HEK293T (cell line): ENCODE results near the gene LRRC3C.

Experiments used
- CTCF ChIA-PET: fragments of 350-600 bp; formaldehyde crosslinking; extraction: SDS; loops from one replicate; lab custom pipeline; 2021; ENCODE audit warnings: antibody characterized with exemption, inconsistent platforms; lab: Yijun Ruan, JAX
- POLR2A ChIA-PET: fragments of 350-600 bp; formaldehyde crosslinking; extraction: SDS; loops from one replicate; lab custom pipeline; 2020; ENCODE audit warnings: antibody characterized with exemption, inconsistent platforms; lab: Yijun Ruan, JAX
- DNase-seq: peaks from one replicate; pipeline ENCODE4 v3.0.0; 2012; ENCODE audit warnings: mixed read lengths; ENCODE audit errors: extremely low spot score
- ARNT ChIP-seq: fragments of 450-650 bp; IDR thresholded peaks from 2 replicates; pipeline ENCODE4 v1.6.1; 2017; ENCODE audit warnings: mild to moderate bottlenecking
- BHLHE40 ChIP-seq: fragments of 450-650 bp; IDR thresholded peaks from 2 replicates; pipeline ENCODE4 v1.6.1; 2016; ENCODE audit warnings: mild to moderate bottlenecking, moderate library complexity, borderline replicate concordance
- CTBP1 ChIP-seq: fragments of 450-650 bp; IDR thresholded peaks from 2 replicates; pipeline ENCODE4 v1.6.1; 2016; ENCODE audit warnings: borderline replicate concordance
- ELF4 ChIP-seq: fragments of 450-650 bp; IDR thresholded peaks from 2 replicates; pipeline ENCODE4 v1.6.1; 2017; ENCODE audit warnings: antibody characterized with exemption
- FOXA1 ChIP-seq: fragments of 450-650 bp; IDR thresholded peaks from 2 replicates; pipeline ENCODE4 v1.6.1; 2016; ENCODE audit warnings: mild to moderate bottlenecking
- FOXK2 ChIP-seq: fragments of 450-650 bp; IDR thresholded peaks from 2 replicates; pipeline ENCODE4 v1.6.1; 2016; ENCODE audit warnings: mild to moderate bottlenecking
- FOXM1 ChIP-seq: fragments of 450-650 bp; IDR thresholded peaks from 2 replicates; pipeline ENCODE4 v1.6.1; 2017; ENCODE audit warnings: mild to moderate bottlenecking, borderline replicate concordance
- HDGF ChIP-seq: fragments of 450-650 bp; IDR thresholded peaks from 2 replicates; pipeline ENCODE4 v1.6.1; 2017; ENCODE audit warnings: antibody characterized with exemption, borderline replicate concordance
- L3MBTL2 ChIP-seq: fragments of 450-650 bp; conservative IDR thresholded peaks from 2 replicates; pipeline ENCODE4 v1.6.1; 2016; ENCODE audit warnings: mild to moderate bottlenecking
- LEF1 ChIP-seq: fragments of 450-650 bp; IDR thresholded peaks from 2 replicates; pipeline ENCODE4 v1.6.1; 2017; ENCODE audit warnings: mild to moderate bottlenecking, borderline replicate concordance
- NFRKB ChIP-seq: fragments of 450-650 bp; IDR thresholded peaks from 2 replicates; pipeline ENCODE4 v1.6.1; 2016; ENCODE audit warnings: mild to moderate bottlenecking, moderate library complexity
- PKNOX1 ChIP-seq: fragments of 450-650 bp; IDR thresholded peaks from 2 replicates; pipeline ENCODE4 v1.6.1; 2016
- SP1 ChIP-seq: fragments of 450-650 bp; IDR thresholded peaks from 2 replicates; pipeline ENCODE4 v1.6.1; 2017
- SUZ12 ChIP-seq: fragments of 450-650 bp; IDR thresholded peaks from 2 replicates; pipeline ENCODE4 v1.6.1; 2016; ENCODE audit warnings: mild to moderate bottlenecking
- TARDBP ChIP-seq: fragments of 450-650 bp; IDR thresholded peaks from 2 replicates; pipeline ENCODE4 v1.6.1; 2016
- ZNF384 ChIP-seq: fragments of 450-650 bp; IDR thresholded peaks from 2 replicates; pipeline ENCODE4 v1.6.1; 2016

Gene LRRC3C

GRCh38 chr17:39979016-39979670 is 51.6 kb downstream of the LRRC3C start:
- TF ChIP-seq HDGF (no peak), ZNF384 (no peak), CTBP1 (no peak), TARDBP (no peak), ELF4 (no peak), SUZ12 (no peak), ARNT (no peak), FOXM1 (no peak), LEF1 (no peak), PKNOX1 (no peak), BHLHE40 (no peak), NFRKB (no peak), SP1 (no peak), FOXK2 (no peak), FOXA1 (no peak), L3MBTL2 (no peak)
- ChIA-PET CTCF (interaction anchor here (1.6 to 1.8 kb wide), 2 partner anchors 20 to 21 kb away, joined by 6 to 9 read pairs; no protein-coding TSS in a partner anchor), POLR2A (interaction anchor here (0.8 to 3.3 kb wide), 6 partner anchors 14 to 90 kb away, joined by 3 to 30 read pairs (median 4); no protein-coding TSS in a partner anchor)
- no peak for DNase-seq

DNA sequence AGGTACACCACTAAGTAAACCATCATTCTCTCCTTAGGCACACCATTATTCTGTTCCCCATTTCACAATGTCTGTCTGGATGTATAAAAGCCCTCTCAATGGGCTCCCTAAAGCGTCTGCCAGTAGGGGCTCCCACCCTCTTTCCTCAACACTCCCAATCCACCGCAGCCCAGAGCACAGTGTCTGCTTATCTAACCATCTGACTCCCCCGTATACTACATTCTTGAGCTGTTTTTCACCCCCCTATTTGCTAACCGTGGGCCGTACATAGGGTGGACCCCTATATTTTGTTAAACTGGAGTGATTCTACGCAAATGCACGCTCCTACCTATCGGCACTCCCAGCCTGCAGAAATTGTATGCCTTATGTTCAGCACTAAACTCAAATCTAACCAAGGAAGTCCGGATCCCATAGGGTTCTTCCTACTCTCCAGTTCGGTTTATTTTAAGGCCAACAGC is 52.4 kb downstream of the LRRC3C start:
- TF ChIP-seq SUZ12 = no peak
- no peak for TF ChIP-seq ZNF384
- TF ChIP-seq TARDBP = no peak
- TF ChIP-seq PKNOX1 = no peak
- no peak for TF ChIP-seq CTBP1
- no peak for TF ChIP-seq FOXK2
- TF ChIP-seq L3MBTL2 = no peak; the same call in 1 of the 2 replicates
- TF ChIP-seq NFRKB = no peak
- no peak for TF ChIP-seq FOXA1
- TF ChIP-seq BHLHE40 = no peak
- TF ChIP-seq SP1 = no peak
- no peak for DNase-seq
- CTCF ChIA-PET = interaction anchor here (1.0 to 1.6 kb wide), 3 partner anchors 19 to 34 kb away, joined by 3 to 9 read pairs (median 5); no protein-coding TSS in a partner anchor
- POLR2A ChIA-PET = interaction anchor here (0.6 to 3.3 kb wide), 22 partner anchors 8 to 292 kb away, joined by 3 to 30 read pairs (median 3); partner anchors contain the start of genes MED24 and PGAP3

DNA sequence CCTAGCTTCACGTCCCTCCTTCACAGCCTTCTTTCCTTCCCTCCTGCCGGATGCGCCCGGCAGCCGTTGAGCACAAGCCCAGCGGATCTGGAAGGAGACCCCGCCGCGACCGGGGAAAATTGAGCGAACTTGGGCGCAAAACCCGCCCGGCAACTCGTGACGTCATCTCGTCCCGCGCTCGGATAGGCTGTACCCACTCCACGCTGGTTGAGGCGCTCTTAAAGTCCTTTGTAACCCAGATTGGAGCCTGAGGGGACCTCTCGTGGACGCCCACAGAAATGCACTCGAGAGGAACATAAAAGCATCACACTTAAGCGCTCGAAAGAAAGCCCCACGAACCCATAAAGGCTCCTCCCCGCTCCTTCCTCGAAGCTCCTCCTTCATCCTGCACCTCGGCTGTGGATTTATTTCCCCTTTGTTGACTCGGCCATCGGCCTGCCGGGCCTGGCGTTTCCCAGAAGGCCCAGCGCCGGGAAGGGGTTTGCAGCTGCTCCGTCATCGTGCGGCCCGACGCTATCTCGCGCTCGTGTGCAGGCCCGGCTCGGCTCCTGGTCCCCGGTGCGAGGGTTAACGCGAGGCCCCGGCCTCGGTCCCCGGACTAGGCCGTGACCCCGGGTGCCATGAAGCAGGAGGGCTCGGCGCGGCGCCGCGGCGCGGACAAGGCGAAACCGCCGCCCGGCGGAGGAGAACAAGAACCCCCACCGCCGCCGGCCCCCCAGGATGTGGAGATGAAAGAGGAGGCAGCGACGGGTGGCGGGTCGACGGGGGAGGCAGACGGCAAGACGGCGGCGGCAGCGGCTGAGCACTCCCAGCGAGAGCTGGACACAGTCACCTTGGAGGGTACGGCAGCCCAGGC is 53.0 kb downstream of the LRRC3C start, which contains the start of gene PSMD3:
Gene PSMD3 (plus strand): TSS at position 457 of the 856 bp plus-strand sequence. CDS start 164 bp downstream, at position 621.
- POLR2A ChIA-PET = interaction anchor here (0.6 to 3.3 kb wide), 23 partner anchors 8 to 293 kb away, joined by 3 to 30 read pairs (median 3); partner anchors contain the start of genes MED24 and PGAP3
- DNase-seq = peak; percentile 88
- TF ChIP-seq L3MBTL2 (peak; percentile 82), FOXM1 (peak; percentile 56; the same call in 1 of the 2 replicates), TARDBP (peak; percentile 16; the same call in 1 of the 2 replicates), ELF4 (peak; percentile 30; the same call in 1 of the 2 replicates), PKNOX1 (no peak), NFRKB (no peak)
- CTCF ChIA-PET = interaction anchor here (0.6 to 1.6 kb wide), 4 partner anchors 9 to 35 kb away, joined by 3 to 9 read pairs (median 4); no protein-coding TSS in a partner anchor

DNA sequence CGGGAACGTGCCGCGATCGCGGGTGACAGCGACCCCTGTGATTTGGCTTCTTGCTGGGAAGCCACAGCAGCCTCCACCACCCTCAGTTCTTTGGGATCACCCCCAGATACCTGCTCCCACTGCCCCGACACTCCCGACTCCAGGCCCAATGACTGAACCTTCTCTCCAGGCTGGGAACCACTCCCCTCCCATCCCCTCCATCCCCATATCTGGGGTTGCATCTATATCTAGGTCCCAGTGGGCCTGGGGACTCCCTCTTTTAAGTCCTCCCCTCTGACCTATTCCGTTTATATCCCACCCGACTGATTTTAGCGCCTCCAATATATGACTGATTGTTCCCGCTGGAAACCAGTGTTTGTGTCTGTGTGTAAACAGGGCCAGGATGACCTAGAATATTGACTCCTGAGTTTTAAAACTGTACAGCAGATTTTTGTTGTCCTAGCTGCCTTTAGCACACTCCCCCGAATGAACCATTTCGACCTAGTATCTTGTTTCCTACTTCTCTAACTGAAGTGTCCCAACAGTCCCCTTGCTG is 53.7 kb downstream of the LRRC3C start:
- POLR2A ChIA-PET = interaction anchor here (1.0 to 3.3 kb wide), 12 partner anchors 9 to 294 kb away, joined by 3 to 30 read pairs (median 4); partner anchors contain the start of gene PGAP3
- no peak for DNase-seq
- CTCF ChIA-PET = interaction anchor here (0.6 to 1.6 kb wide), 3 partner anchors 9 to 36 kb away, joined by 3 to 9 read pairs (median 3); no protein-coding TSS in a partner anchor
- TF ChIP-seq SP1 (no peak), HDGF (no peak), L3MBTL2 (no peak), ELF4 (no peak), ZNF384 (no peak), BHLHE40 (no peak), FOXM1 (no peak), NFRKB (no peak), ARNT (no peak)

- TF ChIP-seq NFRKB (no peak), FOXA1 (no peak), PKNOX1 (no peak), ZNF384 (no peak), HDGF (no peak), TARDBP (no peak), SUZ12 (no peak), BHLHE40 (no peak), ELF4 (no peak), FOXK2 (no peak), CTBP1 (no peak), FOXM1 (no peak), SP1 (no peak), L3MBTL2 (no peak)
- POLR2A ChIA-PET = interaction anchor here (0.7 to 1.2 kb wide), 4 partner anchors 12 to 73 kb away, joined by 4 to 5 read pairs (median 4); partner anchors contain the start of gene MED24
- no peak for DNase-seq
- CTCF ChIA-PET = no interaction called here
Observed at GRCh38 chr17:39981766-39982375, 54.3 kb downstream of the LRRC3C start.
